ENCODE data around the gene PAQR4.

Gene PAQR4

DNA sequence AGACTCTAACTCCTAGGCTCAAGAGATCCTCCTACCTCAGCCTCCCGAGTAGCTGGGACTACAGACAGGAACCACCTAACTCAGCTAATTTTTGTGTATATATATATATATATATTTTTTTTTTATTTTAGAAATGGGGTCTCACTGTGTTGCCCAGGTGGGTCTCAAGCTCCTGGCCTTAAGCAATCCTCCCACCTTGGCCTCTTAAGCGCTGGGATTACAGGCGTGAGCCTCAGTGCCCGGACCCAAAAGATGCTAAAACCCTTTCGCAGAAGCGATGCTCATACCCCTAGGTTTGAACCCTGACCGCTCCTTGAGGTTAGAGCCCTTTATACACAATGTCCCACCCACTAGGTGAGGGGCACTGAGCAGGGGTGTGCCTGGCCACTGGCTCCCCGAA is 41.4 kb downstream of the PAQR4 start:
- no peak overlapping the region for H3K27ac ChIP-seq (ENCODE audit: extremely low read depth, low read depth, low read length)
- H3K9me3 ChIP-seq (ENCODE audit: control insufficient read depth, insufficient read depth, low read depth, low read length) = no peaks in the 10 kb centered on the region
- H3K4me3 ChIP-seq (ENCODE audit: low read depth, low read length) = no peak overlapping the region
- no peaks in the 10 kb centered on the region; the same call in 1 of the 2 replicates for H3K4me1 ChIP-seq (ENCODE audit: control insufficient read depth, insufficient read depth, low read length)
- ChIA-PET CTCF (interaction anchor here (0.7 to 1.3 kb wide), 3 partner anchors 9 to 156 kb away, joined by 3 to 6 read pairs (median 4); partner anchors contain the start of gene TNFRSF12A), POLR2A (interaction anchor here (12.4 kb wide), 1 partner anchor 13 kb away, joined by 247 read pairs; the partner anchor contains the start of genes CLDN6, HCFC1R1, THOC6 and TNFRSF12A)
- TF ChIP-seq ZNF121 (tag by site-specific recombination; IDR thresholded peaks at IDR 0.05) = peak; percentile 63; the same call in 1 of the 2 replicates
- TF ChIP-seq, protein P1, sequence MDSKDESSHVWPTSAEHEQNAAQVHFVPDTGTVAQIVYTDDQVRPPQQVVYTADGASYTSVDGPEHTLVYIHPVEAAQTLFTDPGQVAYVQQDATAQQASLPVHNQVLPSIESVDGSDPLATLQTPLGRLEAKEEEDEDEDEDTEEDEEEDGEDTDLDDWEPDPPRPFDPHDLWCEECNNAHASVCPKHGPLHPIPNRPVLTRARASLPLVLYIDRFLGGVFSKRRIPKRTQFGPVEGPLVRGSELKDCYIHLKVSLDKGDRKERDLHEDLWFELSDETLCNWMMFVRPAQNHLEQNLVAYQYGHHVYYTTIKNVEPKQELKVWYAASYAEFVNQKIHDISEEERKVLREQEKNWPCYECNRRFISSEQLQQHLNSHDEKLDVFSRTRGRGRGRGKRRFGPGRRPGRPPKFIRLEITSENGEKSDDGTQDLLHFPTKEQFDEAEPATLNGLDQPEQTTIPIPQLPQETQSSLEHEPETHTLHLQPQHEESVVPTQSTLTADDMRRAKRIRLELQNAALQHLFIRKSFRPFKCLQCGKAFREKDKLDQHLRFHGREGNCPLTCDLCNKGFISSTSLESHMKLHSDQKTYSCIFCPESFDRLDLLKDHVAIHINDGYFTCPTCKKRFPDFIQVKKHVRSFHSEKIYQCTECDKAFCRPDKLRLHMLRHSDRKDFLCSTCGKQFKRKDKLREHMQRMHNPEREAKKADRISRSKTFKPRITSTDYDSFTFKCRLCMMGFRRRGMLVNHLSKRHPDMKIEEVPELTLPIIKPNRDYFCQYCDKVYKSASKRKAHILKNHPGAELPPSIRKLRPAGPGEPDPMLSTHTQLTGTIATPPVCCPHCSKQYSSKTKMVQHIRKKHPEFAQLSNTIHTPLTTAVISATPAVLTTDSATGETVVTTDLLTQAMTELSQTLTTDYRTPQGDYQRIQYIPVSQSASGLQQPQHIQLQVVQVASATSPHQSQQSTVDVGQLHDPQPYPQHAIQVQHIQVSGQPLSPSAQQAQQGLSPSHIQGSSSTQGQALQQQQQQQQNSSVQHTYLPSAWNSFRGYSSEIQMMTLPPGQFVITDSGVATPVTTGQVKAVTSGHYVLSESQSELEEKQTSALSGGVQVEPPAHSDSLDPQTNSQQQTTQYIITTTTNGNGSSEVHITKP (tag by site-specific recombination; IDR thresholded peaks at IDR 0.05) = no peak
- no peaks in the 10 kb centered on the region for H3K36me3 ChIP-seq (ENCODE audit: control insufficient read depth in 2 of 2, insufficient read depth in 1 of 2, low read length in 2 of 2)

DNA sequence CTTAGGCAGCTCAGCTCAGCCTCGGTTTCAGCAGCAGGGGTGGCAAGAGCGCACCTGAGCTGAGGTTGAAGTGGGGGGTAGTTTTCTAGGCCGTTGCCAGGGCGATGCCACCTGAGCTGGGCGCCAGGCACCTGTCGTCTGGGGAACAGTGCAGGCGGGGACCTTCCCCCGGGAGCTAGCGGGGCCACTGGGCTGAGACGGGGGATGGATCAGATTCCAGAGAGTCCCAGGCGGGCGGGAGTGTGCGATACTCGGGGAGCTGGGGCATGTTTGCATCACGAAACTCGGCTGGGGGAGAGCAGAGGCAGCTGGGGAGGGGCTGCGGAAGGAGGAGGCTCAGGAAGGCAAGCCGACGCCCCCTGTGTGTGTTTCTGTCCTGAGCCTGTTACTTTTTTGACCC is 43.1 kb downstream of the PAQR4 start:
- POLR2A ChIA-PET = interaction anchor here (0.6 to 1.4 kb wide), 4 partner anchors 9 to 16 kb away, joined by 3 to 5 read pairs (median 4); partner anchors contain the start of genes HCFC1R1 and THOC6
- Histone ChIP-seq H3K4me1 (ENCODE audit: control insufficient read depth, insufficient read depth, low read length) (no peaks in the 10 kb centered on the region; the same call in 1 of the 2 replicates), H3K9me3 (ENCODE audit: control insufficient read depth, insufficient read depth, low read depth, low read length) (no peaks in the 10 kb centered on the region), H3K36me3 (ENCODE audit: control insufficient read depth in 2 of 2, insufficient read depth in 1 of 2, low read length in 2 of 2) (no peaks in the 10 kb centered on the region), H3K27ac (ENCODE audit: extremely low read depth, low read depth, low read length) (no peak overlapping the region), H3K4me3 (ENCODE audit: low read depth, low read length) (no peak overlapping the region)
- TF ChIP-seq SCRT2 (tag by site-specific recombination; IDR thresholded peaks at IDR 0.05) (peak; percentile 53), KLF1 (tag by site-specific recombination; IDR thresholded peaks at IDR 0.05) (peak; percentile 40), ZNF10 (tag by site-specific recombination; IDR thresholded peaks at IDR 0.05) (no peak), ZFHX2 (tag by site-specific recombination; conservative IDR thresholded peaks at IDR 0.05) (0 out of 2 replicates have a peak, but pooled peaks have one; percentile 9), ZNF223 (tag by site-specific recombination; IDR thresholded peaks at IDR 0.05) (no peak), ZNF555 (tag by site-specific recombination; conservative IDR thresholded peaks at IDR 0.05) (no peak), ZNF76 (tag by site-specific recombination; IDR thresholded peaks at IDR 0.05; ENCODE audit: borderline replicate concordance, low read depth) (no peak), MEIS1 (CRISPR knock-in tag; IDR thresholded peaks at IDR 0.05; ENCODE audit: borderline replicate concordance) (no peak), ZNF768 (tag by site-specific recombination; IDR thresholded peaks at IDR 0.05) (no peak), ZFP3 (tag by site-specific recombination; IDR thresholded peaks at IDR 0.05; ENCODE audit: low read depth) (no peak), ZNF792 (tag by site-specific recombination; IDR thresholded peaks at IDR 0.05) (no peak), HOXA7 (CRISPR knock-in tag; IDR thresholded peaks at IDR 0.05; ENCODE audit: borderline replicate concordance) (no peak), EGR2 (tag by site-specific recombination; IDR thresholded peaks at IDR 0.05; ENCODE audit: low read depth) (peak; percentile 16; the same call in 1 of the 2 replicates), FEZF1 (tag by site-specific recombination; IDR thresholded peaks at IDR 0.05) (no peak)
- TF ChIP-seq, protein P2, sequence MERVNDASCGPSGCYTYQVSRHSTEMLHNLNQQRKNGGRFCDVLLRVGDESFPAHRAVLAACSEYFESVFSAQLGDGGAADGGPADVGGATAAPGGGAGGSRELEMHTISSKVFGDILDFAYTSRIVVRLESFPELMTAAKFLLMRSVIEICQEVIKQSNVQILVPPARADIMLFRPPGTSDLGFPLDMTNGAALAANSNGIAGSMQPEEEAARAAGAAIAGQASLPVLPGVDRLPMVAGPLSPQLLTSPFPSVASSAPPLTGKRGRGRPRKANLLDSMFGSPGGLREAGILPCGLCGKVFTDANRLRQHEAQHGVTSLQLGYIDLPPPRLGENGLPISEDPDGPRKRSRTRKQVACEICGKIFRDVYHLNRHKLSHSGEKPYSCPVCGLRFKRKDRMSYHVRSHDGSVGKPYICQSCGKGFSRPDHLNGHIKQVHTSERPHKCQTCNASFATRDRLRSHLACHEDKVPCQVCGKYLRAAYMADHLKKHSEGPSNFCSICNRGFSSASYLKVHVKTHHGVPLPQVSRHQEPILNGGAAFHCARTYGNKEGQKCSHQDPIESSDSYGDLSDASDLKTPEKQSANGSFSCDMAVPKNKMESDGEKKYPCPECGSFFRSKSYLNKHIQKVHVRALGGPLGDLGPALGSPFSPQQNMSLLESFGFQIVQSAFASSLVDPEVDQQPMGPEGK (tag by site-specific recombination; IDR thresholded peaks at IDR 0.05) = peak; percentile 55
- CTCF ChIA-PET = interaction anchor here (1.0 kb wide), 1 partner anchor 9 kb away, joined by 3 read pairs; no protein-coding TSS in a partner anchor

Data from HEK293 (cell line).